Measurements from ENCODE around the gene SMG7. TPM values are rescaled to one million over a fixed set of nuclear protein-coding genes. Genes with fewer than 3 reads are reported as not detected.

The SMG7 gene
- polyA plus RNA-seq, 2 of the 4 experiments (the other 2 are of a cell fraction) = 27.2 to 51.3 TPM

- Histone ChIP-seq H3K4me2 (no peak overlapping the region), H3K27ac (no peak overlapping the region), H3K9me3 (no peaks in the 10 kb centered on the region), H3K4me1 (no peaks in the 10 kb centered on the region), H3K4me3 (no peak overlapping the region)
- CTCF ChIA-PET = interaction anchor here (0.6 to 1.5 kb wide), 2 partner anchors 12 to 89 kb away, joined by 3 read pairs; no protein-coding TSS in a partner anchor
- ATAC-seq = no peak
- 95% methylated on average over 3 of the region's 3 CpGs for WGBS (ENCODE audit: missing lambda C conversion rate)
- no peak for DNase-seq (ENCODE audit: low read depth in 1 of 2, low spot score in 1 of 2)
- POLR2A ChIA-PET = no interaction called here
- TF ChIP-seq CBX8 (IDR thresholded peaks at IDR 0.05) = no peak
- TF ChIP-seq, protein P1, sequence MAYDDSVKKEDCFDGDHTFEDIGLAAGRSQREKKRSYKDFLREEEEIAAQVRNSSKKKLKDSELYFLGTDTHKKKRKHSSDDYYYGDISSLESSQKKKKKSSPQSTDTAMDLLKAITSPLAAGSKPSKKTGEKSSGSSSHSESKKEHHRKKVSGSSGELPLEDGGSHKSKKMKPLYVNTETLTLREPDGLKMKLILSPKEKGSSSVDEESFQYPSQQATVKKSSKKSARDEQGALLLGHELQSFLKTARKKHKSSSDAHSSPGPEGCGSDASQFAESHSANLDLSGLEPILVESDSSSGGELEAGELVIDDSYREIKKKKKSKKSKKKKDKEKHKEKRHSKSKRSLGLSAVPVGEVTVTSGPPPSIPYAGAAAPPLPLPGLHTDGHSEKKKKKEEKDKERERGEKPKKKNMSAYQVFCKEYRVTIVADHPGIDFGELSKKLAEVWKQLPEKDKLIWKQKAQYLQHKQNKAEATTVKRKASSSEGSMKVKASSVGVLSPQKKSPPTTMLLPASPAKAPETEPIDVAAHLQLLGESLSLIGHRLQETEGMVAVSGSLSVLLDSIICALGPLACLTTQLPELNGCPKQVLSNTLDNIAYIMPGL (CRISPR knock-in tag; IDR thresholded peaks at IDR 0.05; ENCODE audit: borderline replicate concordance) = no peak
- TF ChIP-seq NPAS2 (CRISPR knock-in tag; IDR thresholded peaks at IDR 0.05; ENCODE audit: borderline replicate concordance) = no peak
- no peak for TF ChIP-seq NR3C1 (IDR thresholded peaks at IDR 0.05)
- TF ChIP-seq CEBPB (IDR thresholded peaks at IDR 0.05) = no peak
- no peak for TF ChIP-seq SREBF2 (IDR thresholded peaks at IDR 0.05)
- TF ChIP-seq POLR2A (IDR thresholded peaks at IDR 0.05; ENCODE audit: low read length) = no peak
- TF ChIP-seq HEYL (CRISPR knock-in tag; IDR thresholded peaks at IDR 0.05) = no peak
- no peak for FAIRE-seq
Observed at GRCh38 chr1:183533617-183534174, 61.4 kb downstream of the SMG7 start.

DNA sequence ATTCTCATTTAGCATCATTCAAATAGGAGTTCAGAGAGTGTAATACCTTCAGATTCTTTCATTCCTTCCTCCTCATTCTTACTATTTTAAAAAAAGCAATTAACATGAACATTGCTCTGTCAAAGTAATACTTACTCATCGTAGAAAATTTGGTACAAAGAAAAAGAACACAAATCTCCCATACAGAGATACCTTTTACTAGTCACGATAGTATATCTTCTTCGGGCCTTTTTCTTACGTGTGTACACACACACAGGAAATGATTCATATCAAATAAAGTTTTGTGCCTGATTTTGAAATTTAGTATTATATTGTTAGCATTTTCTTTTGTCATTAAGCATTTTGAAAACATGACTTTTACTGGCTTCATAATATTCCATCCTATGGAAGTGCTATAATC, 65.1 kb downstream of the SMG7 start:
- H3K4me2 ChIP-seq = no peak overlapping the region
- FAIRE-seq (peak; percentile 49), DNase-seq (ENCODE audit: low read depth in 1 of 2, low spot score in 1 of 2) (no peak), ATAC-seq (no peak)
- H3K27ac ChIP-seq = no peak overlapping the region
- TF ChIP-seq USF2 (IDR thresholded peaks at IDR 0.05) (no peak), FOSL2 (IDR thresholded peaks at IDR 0.05) (no peak), FOSL2 (CRISPR knock-in tag; IDR thresholded peaks at IDR 0.05) (no peak), JUNB (IDR thresholded peaks at IDR 0.05) (no peak), FOSB (CRISPR knock-in tag; IDR thresholded peaks at IDR 0.05) (no peak), POLR2A (IDR thresholded peaks at IDR 0.05; ENCODE audit: low read length) (no peak), EHF (CRISPR knock-in tag; IDR thresholded peaks at IDR 0.05) (no peak), RCOR1 (IDR thresholded peaks at IDR 0.05; ENCODE audit: low read depth, low read length) (no peak), CHD2 (IDR thresholded peaks at IDR 0.05; ENCODE audit: low read length, partially characterized antibody) (no peak), POLR2AphosphoS2 (conservative IDR thresholded peaks at IDR 0.05; ENCODE audit: low read length) (no peak), KDM5A (IDR thresholded peaks at IDR 0.05) (no peak), SMC3 (IDR thresholded peaks at IDR 0.05) (no peak), CHD4 (IDR thresholded peaks at IDR 0.05; ENCODE audit: borderline replicate concordance) (no peak), ZNF302 (CRISPR knock-in tag; IDR thresholded peaks at IDR 0.05) (no peak)
- CTCF ChIA-PET = no interaction called here
- no peaks in the 10 kb centered on the region for H3K9me3 ChIP-seq
- POLR2A ChIA-PET = no interaction called here
- no peaks in the 10 kb centered on the region for H3K4me1 ChIP-seq
- WGBS (ENCODE audit: missing lambda C conversion rate) = 84% methylated on average over 4 of the region's 4 CpGs
- no peak overlapping the region for H3K4me3 ChIP-seq

- Histone ChIP-seq H3K4me1 (peaks cover 21% of the 10 kb centered on the region), H3K4me2 (peak overlapping the region; percentile 29; the same call in 1 of the 3 replicates), H3K27ac (no peak overlapping the region), H3K4me3 (no peak overlapping the region), H3K9me3 (no peaks in the 10 kb centered on the region)
- ChIA-PET CTCF (no interaction called here), POLR2A (no interaction called here)
- TF ChIP-seq NPAS2 (CRISPR knock-in tag; IDR thresholded peaks at IDR 0.05; ENCODE audit: borderline replicate concordance) (no peak), FOSL2 (IDR thresholded peaks at IDR 0.05) (no peak), FOSL2 (CRISPR knock-in tag; IDR thresholded peaks at IDR 0.05) (no peak), RAD21 (conservative IDR thresholded peaks at IDR 0.05 in 1 of 2, IDR thresholded peaks at IDR 0.05 in 1 of 2) (peak; percentile 70 to 75), RCOR1 (IDR thresholded peaks at IDR 0.05; ENCODE audit: low read depth, low read length) (no peak), USF2 (IDR thresholded peaks at IDR 0.05) (no peak), KDM1A (IDR thresholded peaks at IDR 0.05; ENCODE audit: low read depth) (no peak), SMC3 (IDR thresholded peaks at IDR 0.05) (peak; percentile 75), CTCF (IDR thresholded peaks at IDR 0.05) (peak; percentile 80), EHMT2 (IDR thresholded peaks at IDR 0.05; ENCODE audit: low read depth) (no peak)
- peak; percentile 98 to 99 for ATAC-seq
- 3% methylated on average over 2 of the region's 2 CpGs for WGBS (ENCODE audit: missing lambda C conversion rate)
- DNase-seq (ENCODE audit: low read depth in 1 of 2, low spot score in 1 of 2) = peak; percentile 69 to 72
- peak; percentile 56 for FAIRE-seq
Observed at GRCh38 chr1:183543619-183544204, 71.4 kb downstream of the SMG7 start.
